ENCODE data around the gene UNC50.
"Not testable (repeated sequence)": the region's sequence is repeated elsewhere in the genome, so short reads cannot be mapped to it uniquely, and the experiment has no call there.

The UNC50 gene

GRCh38 chr2:98615481-98615880 is 7.1 kb downstream of the UNC50 start:
- no peak for DNase-seq

DNA sequence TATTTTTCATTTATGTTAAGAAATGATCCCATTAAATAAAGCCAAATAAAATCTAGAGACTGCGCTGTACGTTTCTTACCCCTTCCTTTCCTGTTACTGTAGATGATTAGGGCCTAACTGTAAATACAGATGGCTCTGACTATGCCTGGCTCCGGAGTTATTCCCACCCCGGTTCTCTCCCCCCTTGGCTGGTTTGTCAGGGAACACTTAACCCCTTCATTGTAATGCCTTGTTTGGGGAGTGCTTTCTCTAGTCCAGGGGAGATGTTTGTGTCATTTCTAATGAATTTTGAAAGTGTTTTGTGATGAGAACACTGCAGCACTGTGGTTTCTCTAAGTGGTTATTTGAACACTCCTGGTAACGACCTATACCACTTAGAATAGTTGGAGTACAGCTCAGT is 8.8 kb downstream of the UNC50 start:
- DNase-seq = no peak

DNA sequence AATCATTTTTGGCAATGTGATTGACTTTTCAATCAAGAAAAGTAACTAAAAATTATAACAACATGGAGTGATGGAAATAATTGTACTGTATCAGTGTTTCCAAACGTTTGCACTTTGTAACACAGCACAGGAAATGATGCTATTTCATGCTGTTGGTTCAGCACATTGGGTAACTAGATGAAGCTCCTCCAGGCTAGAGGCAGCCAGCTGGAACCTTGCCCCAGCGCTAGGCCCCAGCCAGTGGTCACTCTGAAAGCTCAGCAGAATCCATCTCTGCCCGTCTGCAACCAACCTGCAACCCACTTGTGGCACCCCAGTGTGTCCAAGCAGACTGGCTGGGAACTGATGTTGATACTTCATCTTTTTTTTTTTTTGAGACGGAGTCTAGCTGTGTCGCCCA is 15.3 kb downstream of the UNC50 start:
- no peak for DNase-seq

DNA sequence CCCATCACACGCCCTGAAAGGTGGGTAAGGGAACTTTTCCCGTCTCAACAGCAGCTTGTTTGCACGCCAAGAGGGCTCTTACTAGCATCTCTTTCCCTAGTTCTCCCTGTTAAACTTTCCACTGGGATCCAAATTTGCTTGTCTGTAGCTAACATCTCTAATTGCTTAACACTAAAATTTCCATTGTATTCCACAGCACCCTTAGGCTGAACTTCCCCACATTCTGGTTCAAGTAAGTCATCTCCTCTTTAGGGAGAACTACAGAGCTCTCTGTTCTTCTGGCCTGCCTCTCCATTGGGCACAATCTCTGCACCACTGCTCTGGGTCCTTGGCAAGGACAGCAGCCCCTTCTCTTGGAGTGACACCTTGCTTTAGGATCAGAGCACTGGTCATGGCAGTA is 24.0 kb downstream of the UNC50 start:
- DNase-seq = no peak

DNA sequence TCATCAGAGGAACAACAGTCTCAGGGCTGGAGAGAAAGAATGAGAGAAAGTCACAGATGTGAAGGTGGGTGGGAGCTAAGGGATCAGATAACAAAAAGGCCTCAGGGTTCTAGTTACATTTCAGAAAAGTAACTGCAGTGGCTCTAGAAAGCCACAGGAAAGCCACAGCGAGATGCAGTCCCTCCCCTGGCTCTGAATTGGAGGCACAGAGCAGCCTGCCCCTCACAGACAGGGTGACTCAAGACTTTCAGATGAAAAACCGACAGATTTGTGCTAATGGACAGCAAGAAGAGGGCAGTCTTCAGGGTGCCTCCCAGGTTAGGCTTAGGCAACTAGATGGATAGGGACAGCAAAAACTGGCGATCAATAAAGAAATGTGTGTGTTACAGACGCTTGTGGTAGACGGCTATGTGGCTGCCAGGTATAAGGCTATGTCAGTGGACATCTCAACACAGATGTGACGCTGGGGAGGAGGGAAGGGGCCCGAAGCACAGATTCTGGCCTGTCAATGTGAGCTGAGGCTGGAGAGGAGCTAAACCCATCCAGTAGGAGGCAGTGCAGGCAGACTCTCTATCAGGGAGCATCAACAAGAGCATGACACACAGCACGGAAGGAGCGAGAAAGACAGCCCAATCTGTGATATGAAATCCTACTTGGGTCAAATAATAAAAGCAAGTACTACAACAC is 26.2 kb downstream of the UNC50 start:
- DNase-seq = no peak

- no peak for DNase-seq
Observed at GRCh38 chr2:98637401-98638147, 29.2 kb downstream of the UNC50 start.

DNA sequence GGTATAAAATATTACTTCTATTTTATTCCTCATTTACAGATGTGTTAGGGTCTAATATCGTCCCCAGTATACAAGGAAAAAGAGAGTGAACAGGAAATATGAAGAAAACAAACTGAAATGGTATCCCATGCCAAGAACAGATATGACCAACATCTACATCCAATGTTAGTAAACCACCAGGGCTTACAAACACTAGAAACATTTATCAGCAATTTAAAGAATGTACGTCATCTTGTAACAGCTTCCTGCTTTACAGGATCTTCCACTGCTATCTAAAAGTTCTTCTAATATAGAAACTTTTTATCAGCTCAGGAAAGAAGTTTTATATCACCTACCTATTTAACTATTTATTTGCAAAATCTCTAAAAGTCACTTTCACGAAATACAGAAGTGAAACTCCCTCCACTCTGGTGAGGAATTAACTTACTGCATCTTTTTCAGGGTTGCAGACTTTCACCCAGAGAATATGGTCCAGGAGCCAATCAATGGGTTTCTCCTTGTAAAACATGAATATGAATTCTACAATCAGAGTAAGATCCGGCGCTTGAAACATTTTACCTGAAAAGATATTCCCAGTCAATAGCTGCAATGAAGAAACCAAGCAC is 35.2 kb downstream of the UNC50 start:
- DNase-seq = no peak

DNA sequence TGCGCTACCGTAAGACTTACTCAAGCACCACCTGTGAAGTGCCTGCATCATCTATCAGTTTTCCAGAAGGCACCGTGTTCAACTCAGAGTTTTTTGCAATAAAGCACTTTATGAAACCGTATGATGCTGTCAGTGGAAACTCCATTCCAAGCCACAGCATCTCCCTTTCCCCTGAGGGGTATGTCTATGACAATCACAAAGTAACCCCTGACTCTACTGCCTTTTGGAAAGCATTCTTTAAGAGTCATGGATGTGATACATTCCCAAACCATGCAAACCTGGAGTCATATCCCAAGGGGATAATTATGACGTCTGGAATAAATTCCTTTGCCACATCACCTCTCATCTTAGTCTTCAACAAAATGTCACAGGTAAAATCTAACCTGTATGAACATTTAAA is 39.2 kb downstream of the UNC50 start:
- DNase-seq = no peak

DNA sequence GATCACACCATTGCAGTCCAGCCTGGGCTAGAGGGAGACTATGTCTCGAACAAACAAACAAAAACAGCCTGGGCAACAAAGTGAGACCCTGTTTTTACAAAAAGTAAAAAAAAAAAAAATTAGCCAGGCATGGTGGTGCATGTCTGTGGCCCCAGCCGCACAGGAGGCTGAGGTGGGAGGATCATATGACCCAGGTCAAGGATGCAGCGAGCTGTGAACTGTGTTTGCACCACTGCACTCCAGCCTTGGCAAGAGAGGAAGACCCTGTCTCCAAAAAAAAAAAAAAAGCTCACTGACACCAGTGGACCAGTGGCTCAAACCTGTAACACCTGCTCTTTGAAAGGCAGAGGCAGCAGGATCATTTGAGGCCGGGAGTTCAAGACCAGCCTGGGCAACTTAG is 40.1 kb downstream of the UNC50 start:
- DNase-seq = no peak

GRCh38 chr2:98649135-98649991 is 41.0 kb downstream of the UNC50 start:
- DNase-seq = peak; percentile 26

- no peak for DNase-seq
Observed at GRCh38 chr2:98649992-98650375, 41.6 kb downstream of the UNC50 start.

- no peak for DNase-seq
Observed at GRCh38 chr2:98650998-98651397, 42.6 kb downstream of the UNC50 start.

GRCh38 chr2:98654699-98655495 is 46.5 kb downstream of the UNC50 start:
- no peak for DNase-seq

DNA sequence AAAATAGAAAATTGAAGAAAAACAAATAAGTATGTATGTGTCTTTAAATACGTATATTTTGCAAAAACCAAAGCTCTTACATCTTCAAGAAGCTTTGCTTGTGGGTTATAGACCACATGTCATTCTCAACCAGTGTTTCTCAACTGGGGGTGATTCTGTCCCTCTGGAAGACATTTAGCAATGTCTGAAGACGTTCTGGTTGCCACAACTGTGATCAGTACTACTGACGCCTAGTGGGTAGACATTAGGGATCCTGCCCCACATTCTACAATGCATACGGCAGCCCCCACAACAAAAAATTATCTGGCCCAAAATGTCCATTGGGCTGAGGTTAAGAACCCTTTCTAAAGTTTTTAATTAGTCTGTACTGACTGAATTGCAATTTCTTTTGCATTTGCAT is 48.4 kb downstream of the UNC50 start:
- DNase-seq = no peak

- no peak for DNase-seq
Observed at GRCh38 chr2:98658816-98659490, 50.6 kb downstream of the UNC50 start.

DNA sequence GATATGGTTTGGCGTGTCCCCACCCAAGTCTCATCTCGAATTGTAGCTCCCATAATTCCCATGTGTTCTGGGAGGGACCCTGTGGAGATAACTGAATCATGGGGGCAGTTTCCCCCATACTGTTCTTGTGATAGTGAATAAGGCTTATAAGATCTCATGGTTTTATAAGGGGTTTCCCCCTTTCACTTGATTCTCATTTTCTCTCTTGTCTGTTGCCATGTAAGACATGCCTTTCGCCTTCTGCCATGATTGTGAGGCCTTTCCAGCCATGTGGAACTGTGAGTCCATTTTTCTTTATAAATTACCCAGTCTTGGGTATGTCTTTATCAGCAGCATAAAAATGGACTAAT is 51.1 kb downstream of the UNC50 start:
- DNase-seq = not testable (repeated sequence)

DNA sequence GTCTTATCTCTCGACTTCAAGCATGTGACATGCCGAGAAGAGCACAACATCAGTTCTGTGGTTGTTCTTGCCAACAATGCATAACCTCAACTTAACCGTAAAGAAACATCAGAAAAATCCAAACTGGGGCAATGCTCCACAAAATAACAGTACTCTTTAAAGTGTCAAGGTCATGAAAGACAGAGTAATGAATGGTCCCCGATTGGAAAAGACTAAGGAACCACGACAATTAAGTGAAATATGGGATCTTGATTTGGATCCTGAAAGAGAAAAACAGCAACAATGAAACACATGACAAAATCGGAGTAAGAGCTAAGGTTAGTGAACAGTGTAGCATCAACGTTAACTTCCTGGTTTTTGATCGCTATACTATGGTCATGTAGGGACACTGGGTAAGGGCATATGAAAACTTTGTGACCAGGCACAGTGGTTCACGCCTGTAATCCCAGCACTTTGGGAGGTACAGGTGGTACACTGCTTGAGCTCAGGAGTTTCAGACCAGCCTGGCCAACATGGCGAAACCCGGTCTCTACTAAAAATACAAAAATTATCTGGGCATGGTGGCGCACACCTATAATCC is 55.2 kb downstream of the UNC50 start:
- DNase-seq = no peak

DNA sequence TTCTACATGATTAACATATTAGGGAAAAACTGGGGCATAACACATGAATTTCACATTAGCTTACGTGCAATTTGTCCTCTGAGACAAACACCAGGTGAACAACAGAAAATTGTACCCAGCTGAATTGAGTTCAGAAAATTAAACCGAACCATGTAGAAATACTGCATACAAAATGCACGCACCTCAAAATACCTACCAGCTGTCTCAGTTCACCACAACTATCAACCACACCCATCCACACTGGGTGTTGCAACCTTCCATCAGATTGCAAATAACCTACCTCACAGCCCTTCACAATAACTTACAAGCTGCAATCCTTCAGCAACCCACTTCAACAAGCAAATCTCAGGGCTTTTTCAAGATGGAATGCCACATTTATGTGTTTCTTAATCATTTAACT is 55.9 kb downstream of the UNC50 start:
- no peak for DNase-seq

- DNase-seq = no peak
Observed at GRCh38 chr2:98665677-98666076, 57.3 kb downstream of the UNC50 start.
